Measurements from ENCODE around the gene SLC45A1. TPM values are rescaled to one million over a fixed set of nuclear protein-coding genes. Genes with fewer than 3 reads are reported as not detected.
A peak's percentile ranks its signal among the peaks of the same experiment; 100 is the strongest.

Gene SLC45A1
- total RNA-seq, 3 donors from 2014 or later, result 0.73 to 3.6 (median 1.9) TPM

GRCh38 chr1:8337776-8338525 lies 20.0 kb downstream of the SLC45A1 start:
- Histone ChIP-seq H3K4me1 (no peaks in the 10 kb centered on the region), H3K9me3 (no peaks in the 10 kb centered on the region), H3K4me3 (no peak overlapping the region), H3K27me3 (no peaks in the 10 kb centered on the region), H3K36me3 (no peaks in the 10 kb centered on the region), H3K27ac (no peak overlapping the region)
- no peak for DNase-seq (ENCODE audit: low spot score in 2 of 2)
- TF ChIP-seq CTCF (IDR thresholded peaks at IDR 0.05) (no peak), POLR2AphosphoS5 (IDR thresholded peaks at IDR 0.05) (no peak), POLR2A (IDR thresholded peaks at IDR 0.05) (no peak)
- intact Hi-C loops (cut with DNase I; ENCODE audit: low total_unique reads), result no loop called here

GRCh38 chr1:8338526-8339202 lies 20.8 kb downstream of the SLC45A1 start:
- Histone ChIP-seq H3K36me3 (no peaks in the 10 kb centered on the region), H3K27ac (no peak overlapping the region), H3K4me3 (no peak overlapping the region), H3K27me3 (no peaks in the 10 kb centered on the region), H3K9me3 (no peaks in the 10 kb centered on the region), H3K4me1 (no peaks in the 10 kb centered on the region)
- no peak for DNase-seq (ENCODE audit: low spot score in 2 of 2)
- TF ChIP-seq POLR2AphosphoS5 (IDR thresholded peaks at IDR 0.05) (no peak), CTCF (IDR thresholded peaks at IDR 0.05) (no peak), POLR2A (IDR thresholded peaks at IDR 0.05) (no peak)
- intact Hi-C loops (cut with DNase I; ENCODE audit: low total_unique reads), result no loop called here

GRCh38 chr1:8339203-8339600 lies 21.3 kb downstream of the SLC45A1 start:
- DNase-seq (ENCODE audit: low spot score in 2 of 2), result no peak
- no peaks in the 10 kb centered on the region for H3K27me3 ChIP-seq
- H3K4me1 ChIP-seq, result no peaks in the 10 kb centered on the region
- no peaks in the 10 kb centered on the region for H3K9me3 ChIP-seq
- TF ChIP-seq POLR2A (IDR thresholded peaks at IDR 0.05) (no peak), CTCF (IDR thresholded peaks at IDR 0.05) (no peak), POLR2AphosphoS5 (IDR thresholded peaks at IDR 0.05) (no peak)
- no peak overlapping the region for H3K4me3 ChIP-seq
- H3K36me3 ChIP-seq, result no peaks in the 10 kb centered on the region
- H3K27ac ChIP-seq, result no peak overlapping the region
- intact Hi-C loops (cut with DNase I; ENCODE audit: low total_unique reads), result no loop called here

- DNase-seq (ENCODE audit: low spot score in 2 of 2), result no peak
- H3K4me1 ChIP-seq, result no peaks in the 10 kb centered on the region
- intact Hi-C loops (cut with DNase I; ENCODE audit: low total_unique reads), result no loop called here
- H3K9me3 ChIP-seq, result no peaks in the 10 kb centered on the region
- TF ChIP-seq CTCF (IDR thresholded peaks at IDR 0.05) (no peak), POLR2A (IDR thresholded peaks at IDR 0.05) (no peak), POLR2AphosphoS5 (IDR thresholded peaks at IDR 0.05) (no peak)
- H3K27ac ChIP-seq, result no peak overlapping the region
- H3K4me3 ChIP-seq, result no peak overlapping the region
- no peaks in the 10 kb centered on the region for H3K27me3 ChIP-seq
- H3K36me3 ChIP-seq, result no peaks in the 10 kb centered on the region
Observed at GRCh38 chr1:8340448-8340847, 22.5 kb downstream of the SLC45A1 start.

GRCh38 chr1:8342325-8342724 lies 24.4 kb downstream of the SLC45A1 start:
- DNase-seq (ENCODE audit: low spot score in 2 of 2), result no peak
- Histone ChIP-seq H3K27ac (peak overlapping the region in 1 of 2 donors; percentile 43), H3K9me3 (no peaks in the 10 kb centered on the region), H3K4me3 (no peak overlapping the region), H3K4me1 (no peaks in the 10 kb centered on the region), H3K36me3 (no peaks in the 10 kb centered on the region), H3K27me3 (no peaks in the 10 kb centered on the region)
- TF ChIP-seq CTCF (IDR thresholded peaks at IDR 0.05) (no peak), POLR2A (IDR thresholded peaks at IDR 0.05) (no peak), POLR2AphosphoS5 (IDR thresholded peaks at IDR 0.05) (no peak)
- intact Hi-C loops (cut with DNase I; ENCODE audit: low total_unique reads), result no loop called here
